K562 (cell line): ENCODE measurements around the gene GJD2. TPM values are rescaled to one million over a fixed set of nuclear protein-coding genes. Genes with fewer than 3 reads are reported as not detected.
A peak's percentile ranks its signal among the peaks of the same experiment; 100 is the strongest.

Source experiments
- C11orf30 ChIP-seq: fragments of 450-650 bp; IDR thresholded peaks from 2 replicates; pipeline ENCODE4 v1.6.1; 2016; ENCODE audit warnings: low read depth, mild to moderate bottlenecking
- CXXC5 ChIP-seq: fragments of 250-450 bp; sonication (Bioruptor Pico); IDR thresholded peaks from 2 replicates; pipeline ENCODE4 v1.8.0; 2022; ENCODE audit warnings: inconsistent platforms, mild to moderate bottlenecking, moderate library complexity
- FUS ChIP-seq: fragments of 200-400 bp; formaldehyde crosslinking; optimal IDR thresholded peaks from 2 replicates; pipeline ENCODE3; 2017; ENCODE audit warnings: low read depth, low read length
- GATAD2B ChIP-seq: fragments of 450-650 bp; IDR thresholded peaks from 2 replicates; pipeline ENCODE4 v1.6.1; 2017; ENCODE audit warnings: mild to moderate bottlenecking, borderline replicate concordance
- JUN ChIP-seq, 2 experiments: sonication (generic) in 1 of 2; formaldehyde crosslinking in 1 of 2; IDR thresholded peaks; 2 replicates each; pipeline versions ENCODE4 v1.6.1 to v1.8.0; 2012 to 2022; ENCODE audit warnings: borderline replicate concordance in 2 of 2, mild to moderate bottlenecking in 2 of 2, improper control_type of control experiment in 1 of 2, low read depth in 1 of 2, low read length in 1 of 2, missing genetic modification reagents in 1 of 2
- JUND ChIP-seq, 2 experiments: IDR thresholded peaks; 2 replicates in 1 of 2; 3 replicates in 1 of 2; pipeline ENCODE4 v1.6.1; 2011; ENCODE audit warnings: borderline replicate concordance in 2 of 2, low read depth in 2 of 2, low read length in 2 of 2, improper control_type of control experiment in 1 of 2, missing biosample characterization in 1 of 2, missing genetic modification characterization in 1 of 2, missing genetic modification reagents in 1 of 2
- L3MBTL2 ChIP-seq: fragments of 450-650 bp; IDR thresholded peaks from 2 replicates; pipeline ENCODE4 v1.6.1; 2016; ENCODE audit warnings: mild to moderate bottlenecking, moderate library complexity
- NFE2 ChIP-seq: IDR thresholded peaks from 2 replicates; pipeline ENCODE4 v1.6.1; 2014; ENCODE audit warnings: antibody characterized with exemption, low read depth
- NFIX ChIP-seq: fragments of 250-450 bp; sonication (Bioruptor Pico); IDR thresholded peaks from 2 replicates; pipeline ENCODE4 v1.4.0; 2020; ENCODE audit warnings: low read depth, mild to moderate bottlenecking, moderate library complexity
- ZBTB1 ChIP-seq: sonication (generic); formaldehyde crosslinking; IDR thresholded peaks from 2 replicates; pipeline ENCODE4 v1.8.1; 2023; ENCODE audit warnings: missing genetic modification reagents, low read depth, mild to moderate bottlenecking, borderline replicate concordance
- ZNF347 ChIP-seq: fragments of 450-650 bp; formaldehyde crosslinking; IDR thresholded peaks from 2 replicates; pipeline ENCODE4 v1.4.0; 2020; ENCODE audit warnings: low read depth, mild to moderate bottlenecking, moderate library complexity
- ZNF384 ChIP-seq: IDR thresholded peaks from 2 replicates; pipeline ENCODE4 v1.6.1; 2012; ENCODE audit warnings: low read depth, low read length, improper control_type of control experiment
- polyA plus RNA-seq, 8 experiments: library from polyadenylated mRNA; depleted of rRNA in 4 of 8; stranded (reverse) in 5 of 8; unstranded in 3 of 8; fragments of >200 nt; fragmentation: Nextera tagmentation in 2 of 8; fragmentation: Illumina TruSeq in 1 of 8; extraction: Ambion mirVana in 2 of 8; extraction: Trizol in 1 of 8; gene quantifications; 2 replicates each; pipeline versions ENCODE4 v1.2.1 to v1.2.3, GENCODE V29; 2011 to 2014; ENCODE audit warnings: inconsistent platforms in 1 of 8, missing spikeins in 1 of 8
- total RNA-seq, 7 experiments: library from RNA; depleted of rRNA in 6 of 7; stranded (reverse); fragments of >200 nt in 6 of 7; fragmentation: Illumina TruSeq in 2 of 7; extraction: Trizol in 2 of 7; gene quantifications; 2 replicates each; pipeline versions ENCODE4 v1.2.1 to v1.2.3, GENCODE V29; 2011 to 2021; ENCODE audit warnings: low replicate concordance in 1 of 7
- TF ChIP-seq, protein P1 (sequence below), 2 experiments: fragments of 450-650 bp; formaldehyde crosslinking in 1 of 2; IDR thresholded peaks; 2 replicates each; pipeline versions ENCODE4 v1.4.0 to v1.6.1; 2014 to 2020; ENCODE audit warnings: mild to moderate bottlenecking in 2 of 2, borderline replicate concordance in 1 of 2, low read depth in 1 of 2
- TF ChIP-seq, protein P2 (sequence below): fragments of 450-650 bp; IDR thresholded peaks from 2 replicates; pipeline ENCODE4 v1.6.1; 2016; ENCODE audit warnings: low read depth, mild to moderate bottlenecking, moderate library complexity
- TF ChIP-seq, protein P3 (sequence below), 2 experiments: IDR thresholded peaks; 2 replicates each; pipeline ENCODE4 v1.6.1; 2011; ENCODE audit warnings: borderline replicate concordance in 1 of 2, control low read depth in 1 of 2, low read depth in 1 of 2, low read length in 1 of 2, mild to moderate bottlenecking in 1 of 2, mixed read lengths in 1 of 2, moderate library complexity in 1 of 2; ENCODE audit not compliant: insufficient read depth in 1 of 2, insufficient read length in 1 of 2, poor library complexity in 1 of 2, severe bottlenecking in 1 of 2; ENCODE audit errors: extremely low read depth in 1 of 2

Gene GJD2
- total and polyA plus RNA-seq, 9 of the 15 experiments (the other 6 are each of a cell fraction or from before 2014, with no cell fraction given): not detected

DNA sequence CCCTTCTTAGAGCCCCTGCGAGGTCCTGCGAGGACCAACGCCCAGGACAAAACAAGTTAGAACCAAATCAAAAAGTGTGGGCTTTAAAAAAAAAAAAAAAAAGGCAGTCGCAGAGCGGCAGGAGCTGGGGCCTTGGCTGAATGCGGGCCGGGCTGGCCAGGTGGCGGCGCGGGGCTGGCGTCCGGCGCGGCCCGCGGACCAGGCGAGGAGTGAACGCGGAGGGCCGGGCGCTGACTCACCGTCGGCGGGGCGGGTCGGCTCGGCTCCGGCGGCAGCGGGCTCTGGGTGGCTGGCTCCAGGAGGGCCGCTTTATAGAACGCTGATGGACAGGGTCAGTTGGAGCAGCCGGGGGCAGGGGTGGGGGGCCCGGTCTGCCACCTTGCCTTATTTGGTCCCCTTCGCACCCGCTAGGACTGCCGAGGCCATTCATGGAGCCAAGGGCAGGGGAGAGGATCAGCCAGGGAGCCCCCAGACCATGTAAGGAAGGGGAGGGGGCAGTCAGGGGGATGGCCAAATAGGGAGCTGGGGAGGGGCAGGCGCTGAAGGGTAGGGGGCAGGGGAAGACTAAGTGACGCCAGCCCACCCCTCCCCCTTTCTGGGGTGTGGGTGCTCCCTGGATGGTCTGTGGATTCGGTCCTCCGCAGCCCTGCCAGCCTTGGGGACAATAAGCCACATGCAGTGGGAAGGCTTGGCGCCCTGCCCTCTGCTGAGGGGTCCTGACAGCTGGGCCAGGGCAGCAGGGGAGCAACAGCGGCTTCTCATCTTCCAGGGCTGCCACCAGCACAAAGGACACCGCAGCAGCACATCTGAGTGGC, 40.7 kb upstream of the GJD2 start, which contains the start of gene ACTC1 (continued):
- TF ChIP-seq, protein P1, sequence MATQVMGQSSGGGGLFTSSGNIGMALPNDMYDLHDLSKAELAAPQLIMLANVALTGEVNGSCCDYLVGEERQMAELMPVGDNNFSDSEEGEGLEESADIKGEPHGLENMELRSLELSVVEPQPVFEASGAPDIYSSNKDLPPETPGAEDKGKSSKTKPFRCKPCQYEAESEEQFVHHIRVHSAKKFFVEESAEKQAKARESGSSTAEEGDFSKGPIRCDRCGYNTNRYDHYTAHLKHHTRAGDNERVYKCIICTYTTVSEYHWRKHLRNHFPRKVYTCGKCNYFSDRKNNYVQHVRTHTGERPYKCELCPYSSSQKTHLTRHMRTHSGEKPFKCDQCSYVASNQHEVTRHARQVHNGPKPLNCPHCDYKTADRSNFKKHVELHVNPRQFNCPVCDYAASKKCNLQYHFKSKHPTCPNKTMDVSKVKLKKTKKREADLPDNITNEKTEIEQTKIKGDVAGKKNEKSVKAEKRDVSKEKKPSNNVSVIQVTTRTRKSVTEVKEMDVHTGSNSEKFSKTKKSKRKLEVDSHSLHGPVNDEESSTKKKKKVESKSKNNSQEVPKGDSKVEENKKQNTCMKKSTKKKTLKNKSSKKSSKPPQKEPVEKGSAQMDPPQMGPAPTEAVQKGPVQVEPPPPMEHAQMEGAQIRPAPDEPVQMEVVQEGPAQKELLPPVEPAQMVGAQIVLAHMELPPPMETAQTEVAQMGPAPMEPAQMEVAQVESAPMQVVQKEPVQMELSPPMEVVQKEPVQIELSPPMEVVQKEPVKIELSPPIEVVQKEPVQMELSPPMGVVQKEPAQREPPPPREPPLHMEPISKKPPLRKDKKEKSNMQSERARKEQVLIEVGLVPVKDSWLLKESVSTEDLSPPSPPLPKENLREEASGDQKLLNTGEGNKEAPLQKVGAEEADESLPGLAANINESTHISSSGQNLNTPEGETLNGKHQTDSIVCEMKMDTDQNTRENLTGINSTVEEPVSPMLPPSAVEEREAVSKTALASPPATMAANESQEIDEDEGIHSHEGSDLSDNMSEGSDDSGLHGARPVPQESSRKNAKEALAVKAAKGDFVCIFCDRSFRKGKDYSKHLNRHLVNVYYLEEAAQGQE (IDR thresholded peaks at IDR 0.05; ENCODE audit: borderline replicate concordance): peak; percentile 52
- TF ChIP-seq, protein P1 (CRISPR knock-in tag; IDR thresholded peaks at IDR 0.05; ENCODE audit: low read depth): no peak
- TF ChIP-seq NFIX (CRISPR knock-in tag) (no peak), ZBTB1 (CRISPR knock-in tag) (no peak), GATAD2B (no peak), JUND (IDR thresholded peaks at IDR 0.05; ENCODE audit: borderline replicate concordance, low read depth, low read length) (peak; percentile 61), JUND (tag; IDR thresholded peaks at IDR 0.05; ENCODE audit: borderline replicate concordance, low read depth, low read length) (peak; percentile 31; the same call in 1 of the 3 replicates), L3MBTL2 (peak; percentile 45), CXXC5 (CRISPR knock-in tag) (peak; percentile 46; the same call in 1 of the 2 replicates), ZNF347 (CRISPR knock-in tag) (no peak), FUS (no peak), ZNF384 (peak; percentile 73), JUN (IDR thresholded peaks at IDR 0.05; ENCODE audit: borderline replicate concordance, low read depth, low read length) (peak; percentile 56; the same call in 1 of the 2 replicates), JUN (CRISPR knock-in tag; IDR thresholded peaks at IDR 0.05; ENCODE audit: borderline replicate concordance) (no peak), C11orf30 (no peak), NFE2 (peak; percentile 60)
- TF ChIP-seq, protein P2, sequence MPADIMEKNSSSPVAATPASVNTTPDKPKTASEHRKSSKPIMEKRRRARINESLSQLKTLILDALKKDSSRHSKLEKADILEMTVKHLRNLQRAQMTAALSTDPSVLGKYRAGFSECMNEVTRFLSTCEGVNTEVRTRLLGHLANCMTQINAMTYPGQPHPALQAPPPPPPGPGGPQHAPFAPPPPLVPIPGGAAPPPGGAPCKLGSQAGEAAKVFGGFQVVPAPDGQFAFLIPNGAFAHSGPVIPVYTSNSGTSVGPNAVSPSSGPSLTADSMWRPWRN: no peak
- TF ChIP-seq, protein P3, sequence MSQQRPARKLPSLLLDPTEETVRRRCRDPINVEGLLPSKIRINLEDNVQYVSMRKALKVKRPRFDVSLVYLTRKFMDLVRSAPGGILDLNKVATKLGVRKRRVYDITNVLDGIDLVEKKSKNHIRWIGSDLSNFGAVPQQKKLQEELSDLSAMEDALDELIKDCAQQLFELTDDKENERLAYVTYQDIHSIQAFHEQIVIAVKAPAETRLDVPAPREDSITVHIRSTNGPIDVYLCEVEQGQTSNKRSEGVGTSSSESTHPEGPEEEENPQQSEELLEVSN (IDR thresholded peaks at IDR 0.05; ENCODE audit: borderline replicate concordance in 1 of 2, extremely low read depth in 1 of 2, insufficient read depth in 1 of 2, insufficient read length in 1 of 2, low read depth in 1 of 2, low read length in 1 of 2, poor library complexity in 1 of 2, severe bottlenecking in 1 of 2): peak in 1 of 2 experiments; percentile 81
